ENCODE measurements around the gene CCDC50.

Gene CCDC50

GRCh38 chr3:191345334-191345733 is 16.1 kb downstream of the CCDC50 start:
- no peak for DNase-seq (ENCODE audit: low read depth in 1 of 2, low spot score in 1 of 2)

- no peak for DNase-seq (ENCODE audit: low read depth in 1 of 2, low spot score in 1 of 2)
Measured at GRCh38 chr3:191347228-191347627, 18.0 kb downstream of the CCDC50 start.

GRCh38 chr3:191348098-191348497 is 18.9 kb downstream of the CCDC50 start:
- DNase-seq (ENCODE audit: low read depth in 1 of 2, low spot score in 1 of 2), result no peak

GRCh38 chr3:191350396-191351090 is 21.3 kb downstream of the CCDC50 start:
- DNase-seq (ENCODE audit: low read depth in 1 of 2, low spot score in 1 of 2), result no peak

- no peak for DNase-seq (ENCODE audit: low read depth in 1 of 2, low spot score in 1 of 2)
Measured at GRCh38 chr3:191352014-191352413, 22.8 kb downstream of the CCDC50 start.

- no peak for DNase-seq (ENCODE audit: low read depth in 1 of 2, low spot score in 1 of 2)
Measured at GRCh38 chr3:191353022-191353777, 24.0 kb downstream of the CCDC50 start.

GRCh38 chr3:191355406-191355805 is 26.2 kb downstream of the CCDC50 start:
- DNase-seq (ENCODE audit: low read depth in 1 of 2, low spot score in 1 of 2), result no peak

GRCh38 chr3:191356631-191357439 is 27.6 kb downstream of the CCDC50 start:
- DNase-seq (ENCODE audit: low read depth in 1 of 2, low spot score in 1 of 2), result no peak

GRCh38 chr3:191357909-191358308 is 28.7 kb downstream of the CCDC50 start:
- no peak for DNase-seq (ENCODE audit: low read depth in 1 of 2, low spot score in 1 of 2)

- no peak for DNase-seq (ENCODE audit: low read depth in 1 of 2, low spot score in 1 of 2)
Measured at GRCh38 chr3:191358929-191359328, 29.7 kb downstream of the CCDC50 start.

- DNase-seq (ENCODE audit: low read depth in 1 of 2, low spot score in 1 of 2), result no peak
Measured at GRCh38 chr3:191360620-191361019, 31.4 kb downstream of the CCDC50 start.

GRCh38 chr3:191361456-191361855 is 32.3 kb downstream of the CCDC50 start:
- no peak for DNase-seq (ENCODE audit: low read depth in 1 of 2, low spot score in 1 of 2)

GRCh38 chr3:191362037-191362436 is 32.8 kb downstream of the CCDC50 start:
- no peak for DNase-seq (ENCODE audit: low read depth in 1 of 2, low spot score in 1 of 2)

- DNase-seq (ENCODE audit: low read depth in 1 of 2, low spot score in 1 of 2), result no peak
Measured at GRCh38 chr3:191362524-191363090, 33.4 kb downstream of the CCDC50 start.

GRCh38 chr3:191363221-191363620 is 34.0 kb downstream of the CCDC50 start:
- no peak for DNase-seq (ENCODE audit: low read depth in 1 of 2, low spot score in 1 of 2)

- DNase-seq (ENCODE audit: low read depth in 1 of 2, low spot score in 1 of 2), result no peak
Measured at GRCh38 chr3:191366675-191367074, 37.5 kb downstream of the CCDC50 start.

GRCh38 chr3:191368755-191369615 is 39.8 kb downstream of the CCDC50 start:
- no peak for DNase-seq (ENCODE audit: low read depth in 1 of 2, low spot score in 1 of 2)

- DNase-seq (ENCODE audit: low read depth in 1 of 2, low spot score in 1 of 2), result no peak
Measured at GRCh38 chr3:191369616-191370010, 40.4 kb downstream of the CCDC50 start.

GRCh38 chr3:191372122-191372521 is 42.9 kb downstream of the CCDC50 start:
- no peak for DNase-seq (ENCODE audit: low read depth in 1 of 2, low spot score in 1 of 2)

- no peak for DNase-seq (ENCODE audit: low read depth in 1 of 2, low spot score in 1 of 2)
Measured at GRCh38 chr3:191373327-191373726, 44.1 kb downstream of the CCDC50 start.
